ENCODE measurements around the gene TNS1.
"Not testable (repeated sequence)": the region's sequence is repeated elsewhere in the genome, so short reads cannot be mapped to it uniquely, and the experiment has no call there.

Gene TNS1

GRCh38 chr2:217812170-217812569 lies 190.6 kb downstream of the TNS1 start:
- no peak for DNase-seq (ENCODE audit: low spot score)

- no peak for DNase-seq (ENCODE audit: low spot score)
These were observed 192.5 kb downstream of the TNS1 start for GRCh38 chr2:217810260-217810659.

- no peak for DNase-seq (ENCODE audit: low spot score)
These were observed 193.1 kb downstream of the TNS1 start for GRCh38 chr2:217809736-217810135.

- not testable (repeated sequence) for DNase-seq (ENCODE audit: low spot score)
These were observed 193.8 kb downstream of the TNS1 start for GRCh38 chr2:217808967-217809366.

GRCh38 chr2:217808326-217808725 lies 194.5 kb downstream of the TNS1 start:
- no peak for DNase-seq (ENCODE audit: low spot score)

GRCh38 chr2:217807753-217808152 lies 195.0 kb downstream of the TNS1 start:
- DNase-seq (ENCODE audit: low spot score), result no peak

GRCh38 chr2:217807025-217807424 lies 195.8 kb downstream of the TNS1 start:
- DNase-seq (ENCODE audit: low spot score), result no peak

- no peak for DNase-seq (ENCODE audit: low spot score)
These were observed 196.4 kb downstream of the TNS1 start for GRCh38 chr2:217806482-217806765.

GRCh38 chr2:217805668-217806481 lies 196.9 kb downstream of the TNS1 start:
- no peak for DNase-seq (ENCODE audit: low spot score)

- no peak for DNase-seq (ENCODE audit: low spot score)
These were observed 197.8 kb downstream of the TNS1 start for GRCh38 chr2:217804791-217805667.

GRCh38 chr2:217804338-217804737 lies 198.5 kb downstream of the TNS1 start:
- no peak for DNase-seq (ENCODE audit: low spot score)

GRCh38 chr2:217803653-217803960 lies 199.2 kb downstream of the TNS1 start:
- DNase-seq (ENCODE audit: low spot score), result no peak

GRCh38 chr2:217802876-217803652 lies 199.7 kb downstream of the TNS1 start:
- DNase-seq (ENCODE audit: low spot score), result no peak

GRCh38 chr2:217802266-217802665 lies 200.5 kb downstream of the TNS1 start:
- DNase-seq (ENCODE audit: low spot score), result no peak

- DNase-seq (ENCODE audit: low spot score), result no peak
These were observed 201.1 kb downstream of the TNS1 start for GRCh38 chr2:217801711-217802110.

- DNase-seq (ENCODE audit: low spot score), result no peak
These were observed 201.7 kb downstream of the TNS1 start for GRCh38 chr2:217801115-217801531.

- DNase-seq (ENCODE audit: low spot score), result no peak
These were observed 202.2 kb downstream of the TNS1 start for GRCh38 chr2:217800433-217801114.

- DNase-seq (ENCODE audit: low spot score), result no peak
These were observed 203.0 kb downstream of the TNS1 start for GRCh38 chr2:217799563-217800432.

- no peak for DNase-seq (ENCODE audit: low spot score)
These were observed 203.8 kb downstream of the TNS1 start for GRCh38 chr2:217798743-217799562.

- DNase-seq (ENCODE audit: low spot score), result no peak
These were observed 204.6 kb downstream of the TNS1 start for GRCh38 chr2:217798191-217798590.
